ENCODE measurements around the gene PTPRG. TPM values are rescaled to one million over a fixed set of nuclear protein-coding genes. Genes with fewer than 3 reads are reported as not detected.

The PTPRG gene
- total and polyA plus RNA-seq, 8 donors = 50.9 to 88.4 (median 54.4) TPM

DNA sequence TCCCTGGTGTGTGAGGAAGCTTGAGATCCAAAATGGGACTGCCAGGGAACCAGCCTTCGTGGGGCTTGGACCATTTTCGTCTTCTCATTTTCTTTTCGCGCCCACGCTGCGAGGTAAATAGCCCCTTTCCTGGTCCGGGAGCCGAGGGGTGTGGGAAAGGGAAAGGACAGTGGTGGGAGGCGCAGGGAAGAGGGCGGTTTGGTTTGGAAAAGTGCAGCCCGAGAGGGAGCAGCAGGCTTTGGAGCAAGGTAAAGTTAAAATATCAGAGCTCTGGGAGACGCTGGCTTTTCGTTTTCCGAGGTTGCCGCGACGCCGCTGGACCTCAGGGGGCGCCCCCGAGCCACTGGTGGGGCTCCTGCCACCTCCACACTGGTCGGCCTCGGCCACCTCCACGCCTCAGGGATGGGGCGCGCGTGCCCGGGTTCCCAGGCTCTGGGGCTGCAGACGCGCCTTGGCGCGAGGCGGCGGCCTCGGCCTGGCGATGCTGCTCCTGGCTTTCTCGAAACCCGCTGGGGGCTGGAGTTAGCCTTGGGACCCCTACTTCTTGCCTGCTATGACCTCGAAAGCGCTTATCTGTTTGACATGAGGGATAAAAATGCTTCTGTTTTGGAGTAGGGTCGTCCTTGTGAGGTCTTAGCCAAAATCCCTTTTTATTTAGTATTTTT is 3.2 kb downstream of the PTPRG start:
- DNase-seq = peak; percentile 69 to 92 (median 80)
- H3K27ac ChIP-seq = peak overlapping the region; percentile 8 to 33
- ATAC-seq = peak; percentile 64
- peaks cover 0 to 56% of the 10 kb centered on the region in 2 donors for H3K27me3 ChIP-seq
- H3K36me3 ChIP-seq = no peaks in the 10 kb centered on the region
- peak overlapping the region; percentile 64 to 72 for H3K4me3 ChIP-seq
- H3K9me3 ChIP-seq = no peaks in the 10 kb centered on the region
- H3K4me1 ChIP-seq = peaks cover 9 to 31% of the 10 kb centered on the region in 2 donors
- TF ChIP-seq CTCF (IDR thresholded peaks at IDR 0.05) = peak; percentile 67 to 75
- intact Hi-C loops (cut with DNase I) = loop anchor here in 1 of 2 donors (10.0 kb wide), 1 partner anchor 290 kb away; no protein-coding TSS in a partner anchor

- H3K4me3 ChIP-seq = no peak overlapping the region
- no peaks in the 10 kb centered on the region for H3K36me3 ChIP-seq
- H3K27me3 ChIP-seq = peaks cover 0 to 46% of the 10 kb centered on the region in 2 donors
- no peak overlapping the region for H3K27ac ChIP-seq
- H3K9me3 ChIP-seq = no peaks in the 10 kb centered on the region
- ATAC-seq (no peak), DNase-seq (no peak)
- intact Hi-C loops (cut with DNase I) = loop anchor here in 1 of 2 donors (10.0 kb wide), 1 partner anchor 289 kb away; no protein-coding TSS in a partner anchor
- peaks cover 5 to 28% of the 10 kb centered on the region in 2 donors for H3K4me1 ChIP-seq
- no peak for TF ChIP-seq CTCF (IDR thresholded peaks at IDR 0.05)
These were observed 4.2 kb downstream of the PTPRG start for GRCh38 chr3:61565569-61565968.

DNA sequence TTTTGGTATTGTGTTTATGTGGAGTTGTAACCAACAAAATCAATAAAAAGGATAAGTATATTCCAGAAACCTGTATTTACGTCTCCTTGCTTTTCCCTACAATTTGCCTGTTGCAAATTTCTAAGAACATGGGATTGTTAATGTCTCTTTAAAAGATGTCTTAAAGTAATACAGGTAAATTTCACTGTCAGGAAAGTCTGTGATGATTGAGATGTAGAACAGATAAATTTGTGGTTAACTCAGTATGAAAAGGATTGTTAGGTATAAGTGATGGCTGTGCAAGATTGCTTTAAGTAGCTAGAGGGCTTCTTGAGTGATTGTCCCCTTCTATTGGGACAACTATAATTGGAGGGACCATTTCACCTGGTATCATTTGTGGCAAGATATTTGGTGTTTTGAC is 6.8 kb downstream of the PTPRG start:
- intact Hi-C loops (cut with DNase I) = loop anchor here in 1 of 2 donors (10.0 kb wide), 1 partner anchor 287 kb away; no protein-coding TSS in a partner anchor
- Histone ChIP-seq H3K27me3 (peaks cover 0 to 20% of the 10 kb centered on the region in 2 donors), H3K27ac (no peak overlapping the region), H3K36me3 (no peaks in the 10 kb centered on the region), H3K9me3 (no peaks in the 10 kb centered on the region), H3K4me1 (peaks cover 11 to 28% of the 10 kb centered on the region in 2 donors), H3K4me3 (no peak overlapping the region)
- ATAC-seq (no peak), DNase-seq (no peak)
- TF ChIP-seq CTCF (IDR thresholded peaks at IDR 0.05) = no peak

DNA sequence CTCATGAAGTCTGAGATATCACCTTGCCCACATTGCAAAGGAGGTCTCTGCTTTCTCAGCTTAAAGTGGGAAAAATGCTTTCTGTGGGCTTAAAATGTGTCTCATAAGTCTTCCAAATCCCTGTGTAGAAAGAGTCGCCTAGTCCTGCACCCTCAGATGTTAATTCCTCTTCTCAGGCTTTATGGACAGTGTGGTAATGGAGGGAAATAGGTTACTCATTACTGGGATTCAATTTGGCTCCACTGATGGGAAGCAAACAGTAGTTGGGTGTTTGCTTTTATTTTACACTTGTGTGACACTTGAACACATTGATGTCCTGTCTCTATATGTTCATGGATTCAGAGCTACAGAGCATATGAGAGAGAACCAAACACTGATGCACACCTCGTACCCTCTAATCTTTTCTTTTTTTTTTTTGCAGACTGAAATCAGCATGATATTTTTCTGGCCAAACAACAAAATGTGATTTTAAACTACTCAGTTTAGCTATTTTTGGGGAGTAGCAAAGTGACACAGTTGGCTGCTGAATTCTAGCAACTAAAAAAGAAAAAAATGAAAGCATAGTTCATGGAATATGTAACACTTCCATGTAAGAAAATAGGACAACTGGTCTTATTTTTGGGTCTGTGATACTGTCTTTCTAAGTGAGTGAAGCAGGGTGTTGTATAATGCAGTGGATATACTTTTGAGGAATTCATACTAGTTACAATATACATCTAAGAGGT is 8.6 kb downstream of the PTPRG start:
- Histone ChIP-seq H3K36me3 (no peaks in the 10 kb centered on the region), H3K4me1 (peaks cover 8 to 21% of the 10 kb centered on the region in 2 donors), H3K27ac (no peak overlapping the region), H3K9me3 (no peaks in the 10 kb centered on the region), H3K4me3 (no peak overlapping the region), H3K27me3 (peaks cover 0 to 1% of the 10 kb centered on the region in 2 donors)
- no peak for TF ChIP-seq CTCF (IDR thresholded peaks at IDR 0.05)
- no peak for ATAC-seq
- intact Hi-C loops (cut with DNase I) = loop anchor here in 1 of 2 donors (10.0 kb wide), 1 partner anchor 285 kb away; no protein-coding TSS in a partner anchor
- DNase-seq = no peak

- DNase-seq = no peak
- TF ChIP-seq CTCF (IDR thresholded peaks at IDR 0.05) = no peak
- Histone ChIP-seq H3K27ac (no peak overlapping the region), H3K4me3 (no peak overlapping the region), H3K9me3 (no peaks in the 10 kb centered on the region), H3K27me3 (no peaks in the 10 kb centered on the region), H3K36me3 (no peaks in the 10 kb centered on the region), H3K4me1 (peaks cover 6 to 14% of the 10 kb centered on the region in 2 donors)
- intact Hi-C loops (cut with DNase I) = no loop called here
- no peak for ATAC-seq
These were observed 9.4 kb downstream of the PTPRG start for GRCh38 chr3:61570813-61571212.

Measured in left lung (tissue), 10 donors.